ENCODE results near the gene SPDYE5.

Gene SPDYE5

GRCh38 chr7:75546237-75547015 is 54.3 kb downstream of the SPDYE5 start:
- no peak for DNase-seq

Measured in retina (tissue), 1 donor.